ENCODE results near the gene MTARC2. TPM values are rescaled to one million over a fixed set of nuclear protein-coding genes. Genes with fewer than 3 reads are reported as not detected.
A peak's percentile ranks its signal among the peaks of the same experiment; 100 is the strongest.

MTARC2 gene
- total RNA-seq, 4 donors from 2014 or later = 15.6 to 22.9 (median 20.5) TPM

DNA sequence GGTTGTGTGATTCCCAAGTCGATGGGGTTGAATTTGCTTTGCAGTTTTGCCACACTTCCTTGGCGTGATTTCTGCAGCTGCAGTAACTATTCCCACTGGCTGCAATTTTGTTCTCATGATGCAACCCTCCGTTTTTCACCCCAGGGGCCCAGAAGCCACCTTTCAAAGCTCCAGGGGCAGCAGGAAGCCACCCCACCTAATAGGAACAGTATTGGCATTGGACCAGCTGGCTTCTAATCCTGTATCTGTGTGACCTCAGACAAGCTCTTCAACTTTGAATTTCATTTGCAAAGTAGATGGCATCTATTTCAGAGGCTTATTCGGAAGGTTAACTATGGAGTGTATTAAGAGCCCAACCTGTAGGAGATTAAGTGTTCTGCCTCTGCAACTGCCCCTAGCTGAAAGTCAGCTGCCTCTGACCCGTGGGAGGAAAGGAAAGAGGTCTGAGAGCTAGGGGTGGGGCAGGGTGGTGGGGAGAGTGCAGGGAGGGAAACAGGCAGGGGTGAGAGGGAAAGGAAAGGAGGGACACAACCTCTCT, 45.3 kb upstream of the MTARC2 start:
- DNase-seq (ENCODE audit: extremely low spot score) = peak; percentile 62
- Histone ChIP-seq H3K4me3 (no peak overlapping the region), H3K27ac (replicated peaks in 1 of 4) (no peak overlapping the region), H3K36me3 (peaks cover 0 to 7% (median 3%) of the 10 kb centered on the region in 4 donors), H3K27me3 (no peaks in the 10 kb centered on the region), H3K4me1 (peaks cover 0 to 18% (median 12%) of the 10 kb centered on the region in 4 donors), H3K9me3 (no peaks in the 10 kb centered on the region)
- TF ChIP-seq EP300 (IDR thresholded peaks at IDR 0.05) (no peak), POLR2A (IDR thresholded peaks at IDR 0.05; ENCODE audit: low read depth) (no peak)
- TF ChIP-seq, protein P1, sequence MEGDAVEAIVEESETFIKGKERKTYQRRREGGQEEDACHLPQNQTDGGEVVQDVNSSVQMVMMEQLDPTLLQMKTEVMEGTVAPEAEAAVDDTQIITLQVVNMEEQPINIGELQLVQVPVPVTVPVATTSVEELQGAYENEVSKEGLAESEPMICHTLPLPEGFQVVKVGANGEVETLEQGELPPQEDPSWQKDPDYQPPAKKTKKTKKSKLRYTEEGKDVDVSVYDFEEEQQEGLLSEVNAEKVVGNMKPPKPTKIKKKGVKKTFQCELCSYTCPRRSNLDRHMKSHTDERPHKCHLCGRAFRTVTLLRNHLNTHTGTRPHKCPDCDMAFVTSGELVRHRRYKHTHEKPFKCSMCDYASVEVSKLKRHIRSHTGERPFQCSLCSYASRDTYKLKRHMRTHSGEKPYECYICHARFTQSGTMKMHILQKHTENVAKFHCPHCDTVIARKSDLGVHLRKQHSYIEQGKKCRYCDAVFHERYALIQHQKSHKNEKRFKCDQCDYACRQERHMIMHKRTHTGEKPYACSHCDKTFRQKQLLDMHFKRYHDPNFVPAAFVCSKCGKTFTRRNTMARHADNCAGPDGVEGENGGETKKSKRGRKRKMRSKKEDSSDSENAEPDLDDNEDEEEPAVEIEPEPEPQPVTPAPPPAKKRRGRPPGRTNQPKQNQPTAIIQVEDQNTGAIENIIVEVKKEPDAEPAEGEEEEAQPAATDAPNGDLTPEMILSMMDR (IDR thresholded peaks at IDR 0.05) = no peak
- intact Hi-C loops (cut with DNase I) = no loop called here
- WGBS = 42% methylated on average over 5 of the region's 5 CpGs

DNA sequence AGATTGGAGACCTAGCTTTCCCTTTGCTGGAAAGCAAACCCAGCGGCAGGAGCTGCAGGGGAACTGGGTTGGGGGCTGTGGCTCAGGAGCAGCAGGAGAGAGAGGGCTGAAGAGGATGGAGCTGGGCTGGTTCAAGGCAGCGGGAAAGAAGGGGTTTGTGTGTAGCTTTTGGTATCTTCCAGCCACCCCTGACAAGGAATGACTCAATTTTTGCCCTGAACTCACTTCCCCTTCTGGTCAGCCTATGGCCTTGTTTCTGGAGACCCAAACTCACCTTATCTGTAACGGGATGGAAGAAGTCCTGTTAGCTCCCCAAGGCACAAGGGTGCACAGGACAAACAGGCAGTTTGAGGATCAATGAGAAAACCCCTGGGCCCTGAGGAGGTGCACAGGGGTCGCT, 44.8 kb upstream of the MTARC2 start:
- Histone ChIP-seq H3K36me3 (peaks cover 0 to 2% (median 0%) of the 10 kb centered on the region in 4 donors), H3K27ac (replicated peaks in 1 of 4) (no peak overlapping the region), H3K4me3 (no peak overlapping the region), H3K9me3 (no peaks in the 10 kb centered on the region), H3K27me3 (no peaks in the 10 kb centered on the region), H3K4me1 (peaks cover 0 to 18% (median 12%) of the 10 kb centered on the region in 4 donors)
- peak; percentile 55 for DNase-seq (ENCODE audit: extremely low spot score)
- intact Hi-C loops (cut with DNase I) = no loop called here
- WGBS = 85% methylated on average over 4 of the region's 4 CpGs
- TF ChIP-seq, protein P1 (IDR thresholded peaks at IDR 0.05) = no peak
- TF ChIP-seq POLR2AphosphoS5 (IDR thresholded peaks at IDR 0.05) (no peak), POLR2A (IDR thresholded peaks at IDR 0.05; ENCODE audit: low read depth) (no peak), EP300 (IDR thresholded peaks at IDR 0.05) (no peak)

- WGBS = 78% methylated on average over 7 of the region's 7 CpGs
- Histone ChIP-seq H3K4me1 (peaks cover 0 to 9% (median 4%) of the 10 kb centered on the region in 4 donors), H3K9me3 (no peaks in the 10 kb centered on the region), H3K36me3 (no peaks in the 10 kb centered on the region), H3K27me3 (no peaks in the 10 kb centered on the region), H3K4me3 (no peak overlapping the region), H3K27ac (replicated peaks in 1 of 4) (no peak overlapping the region)
- intact Hi-C loops (cut with DNase I) = no loop called here
- TF ChIP-seq, protein P1 (IDR thresholded peaks at IDR 0.05) = no peak
- TF ChIP-seq POLR2A (IDR thresholded peaks at IDR 0.05; ENCODE audit: low read depth) (no peak), POLR2AphosphoS5 (IDR thresholded peaks at IDR 0.05) (no peak), EP300 (IDR thresholded peaks at IDR 0.05) (no peak)
- DNase-seq (ENCODE audit: extremely low spot score) = no peak
Measured at GRCh38 chr1:220705782-220706181, 42.3 kb upstream of the MTARC2 start.

DNA sequence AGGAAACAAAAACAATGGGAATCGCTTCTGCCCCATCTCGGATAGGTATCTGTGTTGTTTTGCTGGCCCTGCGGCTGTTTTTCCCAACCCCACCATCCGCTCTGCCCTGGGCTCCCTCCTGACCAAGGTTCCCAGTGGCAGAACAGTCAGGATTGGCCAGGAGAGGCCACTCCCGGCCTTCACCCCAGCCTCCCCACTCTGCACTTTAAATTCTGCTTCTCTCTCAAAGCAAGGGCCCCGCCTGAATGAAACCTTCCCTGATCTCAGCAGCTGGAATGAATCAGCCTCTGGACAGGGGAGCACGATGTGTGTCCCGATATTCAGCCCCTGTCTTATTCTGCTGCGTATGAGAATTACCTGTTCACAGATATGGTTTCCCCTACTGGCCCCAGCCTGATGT, 41.6 kb upstream of the MTARC2 start:
- H3K36me3 ChIP-seq = no peaks in the 10 kb centered on the region
- 70% methylated on average over 9 of the region's 9 CpGs for WGBS
- no peaks in the 10 kb centered on the region for H3K9me3 ChIP-seq
- H3K27me3 ChIP-seq = no peaks in the 10 kb centered on the region
- H3K4me3 ChIP-seq = no peak overlapping the region
- intact Hi-C loops (cut with DNase I) = no loop called here
- DNase-seq (ENCODE audit: extremely low spot score) = no peak
- TF ChIP-seq, protein P1 (IDR thresholded peaks at IDR 0.05) = no peak
- TF ChIP-seq EP300 (IDR thresholded peaks at IDR 0.05) (no peak), POLR2AphosphoS5 (IDR thresholded peaks at IDR 0.05) (no peak), POLR2A (IDR thresholded peaks at IDR 0.05; ENCODE audit: low read depth) (no peak)
- H3K4me1 ChIP-seq = peaks cover 0 to 9% (median 0%) of the 10 kb centered on the region in 4 donors
- no peak overlapping the region for H3K27ac ChIP-seq (replicated peaks in 1 of 4)

- no peak for DNase-seq (ENCODE audit: extremely low spot score)
- WGBS = 76% methylated on average over 10 of the region's 10 CpGs
- peaks cover 0 to 9% (median 0%) of the 10 kb centered on the region in 4 donors for H3K4me1 ChIP-seq
- TF ChIP-seq POLR2A (IDR thresholded peaks at IDR 0.05; ENCODE audit: low read depth) = no peak
- no peaks in the 10 kb centered on the region for H3K9me3 ChIP-seq
- H3K4me3 ChIP-seq = no peak overlapping the region
- intact Hi-C loops (cut with DNase I) = no loop called here
- no peaks in the 10 kb centered on the region for H3K27me3 ChIP-seq
- H3K27ac ChIP-seq (replicated peaks in 1 of 4) = no peak overlapping the region
- no peaks in the 10 kb centered on the region for H3K36me3 ChIP-seq
Measured at GRCh38 chr1:220707160-220707559, 41.0 kb upstream of the MTARC2 start.

Measured in esophagus muscularis mucosa (tissue), 4 donors.